Mesothelial cell of epicardium (in vitro differentiated cells): ENCODE results near the gene DDX39A. TPM values are rescaled to one million over a fixed set of nuclear protein-coding genes. Genes with fewer than 3 reads are reported as not detected.
A peak's percentile ranks its signal among the peaks of the same experiment; 100 is the strongest.

Experiments used
- DNase-seq, 2 experiments: peaks; one replicate each; pipeline ENCODE4 v3.0.0; 2021; ENCODE audit warnings: low spot score in 2 of 2; ENCODE audit not compliant: unreplicated experiment in 2 of 2
- H3K27ac Mint-ChIP-seq: 2 replicates; pipeline ENCODE4 v1.8.0; 2021; ENCODE audit warnings: mixed read lengths
- H3K27me3 Mint-ChIP-seq: 2 replicates; pipeline ENCODE4 v1.8.0; 2021; ENCODE audit warnings: low read depth, mixed read lengths
- H3K36me3 Mint-ChIP-seq: 2 replicates; pipeline ENCODE4 v1.8.0; 2021; ENCODE audit warnings: mixed read lengths
- H3K4me1 Mint-ChIP-seq: 2 replicates; pipeline ENCODE4 v1.8.0; 2021; ENCODE audit warnings: mixed read lengths
- H3K4me3 Mint-ChIP-seq: 2 replicates; pipeline ENCODE4 v1.8.0; 2021; ENCODE audit warnings: mild to moderate bottlenecking, moderate library complexity, mixed read lengths
- H3K9me3 Mint-ChIP-seq: 2 replicates; pipeline ENCODE4 v1.8.0; 2021; ENCODE audit warnings: mixed read lengths
- total RNA-seq: library from RNA; stranded (reverse); gene quantifications from 3 replicates; pipeline ENCODE4 v1.2.1, GENCODE V29; 2021
- TF ChIP-seq, protein P1 (sequence below): fragments of 200-600 bp; sonication (generic); IDR thresholded peaks from one replicate; pipeline ENCODE4 v1.5.0; 2021; ENCODE audit warnings: antibody characterized with exemption; ENCODE audit not compliant: unreplicated experiment

Gene DDX39A
- total RNA-seq, 1 donor from 2014 or later, result 68.6 TPM

DNA sequence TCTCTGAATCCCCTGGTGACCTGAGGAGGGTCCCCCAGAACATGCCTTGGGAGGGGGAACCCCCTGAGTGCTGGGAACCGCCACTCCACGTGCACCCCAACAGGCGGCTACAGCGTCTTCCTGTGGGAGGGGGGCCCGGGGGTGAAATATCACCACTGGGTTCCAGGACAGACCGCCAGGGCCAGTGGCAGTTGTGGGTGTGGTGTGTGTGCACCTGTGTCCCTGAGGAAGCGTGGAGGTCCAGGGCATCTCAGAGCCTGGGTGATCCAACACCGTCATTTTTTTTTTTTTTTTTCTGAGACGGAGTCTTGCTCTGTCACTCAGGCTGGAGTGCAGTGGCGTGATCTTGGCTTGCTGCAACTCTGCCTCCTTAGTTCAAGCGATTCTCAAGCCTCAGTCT, 33.6 kb downstream of the DDX39A start:
- Mint-ChIP-seq H3K36me3 (no peaks in the 10 kb centered on the region), H3K27me3 (no peaks in the 10 kb centered on the region), H3K4me1 (peaks cover 13% of the 10 kb centered on the region), H3K27ac (no peak overlapping the region), H3K9me3 (no peaks in the 10 kb centered on the region), H3K4me3 (no peak overlapping the region)
- no peak for DNase-seq
- TF ChIP-seq, protein P1, sequence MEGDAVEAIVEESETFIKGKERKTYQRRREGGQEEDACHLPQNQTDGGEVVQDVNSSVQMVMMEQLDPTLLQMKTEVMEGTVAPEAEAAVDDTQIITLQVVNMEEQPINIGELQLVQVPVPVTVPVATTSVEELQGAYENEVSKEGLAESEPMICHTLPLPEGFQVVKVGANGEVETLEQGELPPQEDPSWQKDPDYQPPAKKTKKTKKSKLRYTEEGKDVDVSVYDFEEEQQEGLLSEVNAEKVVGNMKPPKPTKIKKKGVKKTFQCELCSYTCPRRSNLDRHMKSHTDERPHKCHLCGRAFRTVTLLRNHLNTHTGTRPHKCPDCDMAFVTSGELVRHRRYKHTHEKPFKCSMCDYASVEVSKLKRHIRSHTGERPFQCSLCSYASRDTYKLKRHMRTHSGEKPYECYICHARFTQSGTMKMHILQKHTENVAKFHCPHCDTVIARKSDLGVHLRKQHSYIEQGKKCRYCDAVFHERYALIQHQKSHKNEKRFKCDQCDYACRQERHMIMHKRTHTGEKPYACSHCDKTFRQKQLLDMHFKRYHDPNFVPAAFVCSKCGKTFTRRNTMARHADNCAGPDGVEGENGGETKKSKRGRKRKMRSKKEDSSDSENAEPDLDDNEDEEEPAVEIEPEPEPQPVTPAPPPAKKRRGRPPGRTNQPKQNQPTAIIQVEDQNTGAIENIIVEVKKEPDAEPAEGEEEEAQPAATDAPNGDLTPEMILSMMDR, result no peak

DNA sequence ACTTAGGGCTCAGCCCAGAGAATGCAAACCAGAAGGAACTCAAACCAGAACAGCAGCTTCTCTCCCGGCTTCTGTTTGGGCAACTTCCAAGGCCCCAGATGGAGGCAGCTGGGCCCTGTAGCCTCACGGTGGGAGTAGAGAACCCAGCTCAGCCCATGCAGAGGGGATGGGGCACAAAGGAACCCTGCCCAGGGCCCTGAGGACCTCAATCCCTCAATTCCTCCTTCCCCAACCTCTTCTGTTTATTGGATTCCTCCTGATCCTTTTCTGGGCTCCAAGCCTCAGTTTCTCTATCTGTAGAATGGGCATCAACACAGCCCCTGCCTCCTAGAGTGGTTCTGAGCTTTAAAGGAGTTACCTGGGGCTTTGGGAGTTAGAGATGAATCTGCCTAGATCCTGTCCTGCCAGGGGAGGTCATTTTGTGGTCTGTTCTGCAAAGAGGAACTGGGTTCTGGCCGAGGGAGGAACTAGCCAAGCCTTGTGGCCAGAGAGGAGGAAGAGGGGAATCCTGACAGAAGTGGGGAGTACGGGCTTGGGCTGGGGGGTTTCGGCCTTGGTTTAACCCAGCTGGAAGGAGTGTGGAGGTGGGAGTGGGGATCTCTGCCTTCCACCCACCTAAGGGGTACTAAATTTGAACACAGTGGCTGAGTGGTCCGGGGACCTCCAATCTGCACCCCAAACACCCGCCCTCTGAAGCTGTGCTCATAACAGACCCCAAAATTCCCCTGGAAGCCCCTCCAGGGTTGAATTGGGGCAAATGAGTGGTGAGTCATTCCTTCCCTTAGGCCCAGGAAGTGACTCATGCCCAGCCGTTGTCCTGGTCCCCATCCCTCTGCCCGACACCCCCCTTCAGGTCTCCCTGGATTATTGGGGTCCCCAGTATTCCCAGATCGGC, 35.2 kb downstream of the DDX39A start:
- DNase-seq, result no peak
- Mint-ChIP-seq H3K4me3 (no peak overlapping the region), H3K9me3 (no peaks in the 10 kb centered on the region), H3K4me1 (peaks cover 18% of the 10 kb centered on the region), H3K36me3 (no peaks in the 10 kb centered on the region), H3K27ac (no peak overlapping the region), H3K27me3 (no peaks in the 10 kb centered on the region)
- TF ChIP-seq, protein P1, result no peak

DNA sequence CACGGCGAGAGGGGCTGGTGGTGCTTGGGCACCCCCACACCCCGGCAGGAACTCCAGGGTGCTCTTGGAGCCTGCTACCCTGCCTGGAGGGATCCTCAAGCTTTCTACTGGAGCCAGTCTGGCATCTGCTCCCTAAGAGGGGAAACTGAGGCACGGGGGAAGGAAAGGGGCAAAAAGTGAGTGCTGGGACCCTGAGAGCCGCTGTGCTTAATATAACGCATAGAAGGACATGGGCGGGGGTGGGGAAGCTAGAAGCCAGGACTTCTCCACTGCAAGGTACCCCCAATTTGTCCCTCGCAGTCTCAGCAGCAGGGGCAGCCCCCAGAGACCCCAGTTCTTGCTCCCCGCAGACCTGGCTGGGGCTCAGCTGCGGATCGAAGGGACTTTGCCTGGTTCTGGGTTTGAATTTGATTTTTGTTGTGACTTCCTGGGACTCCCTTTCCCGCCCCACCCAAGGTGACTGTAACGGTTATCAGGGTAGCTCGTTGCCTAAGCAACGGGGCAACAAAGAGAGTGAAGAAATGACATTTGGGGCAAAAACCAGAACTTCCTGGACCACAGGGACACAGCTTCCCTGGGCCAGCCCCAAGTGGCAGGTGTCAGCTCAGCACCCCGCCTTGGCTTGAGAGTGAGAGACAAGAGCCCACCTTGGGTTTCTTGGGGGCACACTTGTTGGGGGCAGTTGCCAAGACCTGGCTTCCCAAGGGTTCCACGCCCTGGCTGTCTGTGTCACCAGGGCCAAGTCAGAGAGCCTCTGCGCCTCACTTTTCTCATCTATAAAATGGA, 37.3 kb downstream of the DDX39A start:
- TF ChIP-seq, protein P1, result no peak
- peaks cover 23% of the 10 kb centered on the region for H3K4me1 Mint-ChIP-seq
- no peaks in the 10 kb centered on the region for H3K36me3 Mint-ChIP-seq
- H3K4me3 Mint-ChIP-seq, result peak overlapping the region; percentile 61
- DNase-seq, result no peak
- H3K27ac Mint-ChIP-seq, result no peak overlapping the region
- H3K9me3 Mint-ChIP-seq, result no peaks in the 10 kb centered on the region
- H3K27me3 Mint-ChIP-seq, result no peaks in the 10 kb centered on the region

DNA sequence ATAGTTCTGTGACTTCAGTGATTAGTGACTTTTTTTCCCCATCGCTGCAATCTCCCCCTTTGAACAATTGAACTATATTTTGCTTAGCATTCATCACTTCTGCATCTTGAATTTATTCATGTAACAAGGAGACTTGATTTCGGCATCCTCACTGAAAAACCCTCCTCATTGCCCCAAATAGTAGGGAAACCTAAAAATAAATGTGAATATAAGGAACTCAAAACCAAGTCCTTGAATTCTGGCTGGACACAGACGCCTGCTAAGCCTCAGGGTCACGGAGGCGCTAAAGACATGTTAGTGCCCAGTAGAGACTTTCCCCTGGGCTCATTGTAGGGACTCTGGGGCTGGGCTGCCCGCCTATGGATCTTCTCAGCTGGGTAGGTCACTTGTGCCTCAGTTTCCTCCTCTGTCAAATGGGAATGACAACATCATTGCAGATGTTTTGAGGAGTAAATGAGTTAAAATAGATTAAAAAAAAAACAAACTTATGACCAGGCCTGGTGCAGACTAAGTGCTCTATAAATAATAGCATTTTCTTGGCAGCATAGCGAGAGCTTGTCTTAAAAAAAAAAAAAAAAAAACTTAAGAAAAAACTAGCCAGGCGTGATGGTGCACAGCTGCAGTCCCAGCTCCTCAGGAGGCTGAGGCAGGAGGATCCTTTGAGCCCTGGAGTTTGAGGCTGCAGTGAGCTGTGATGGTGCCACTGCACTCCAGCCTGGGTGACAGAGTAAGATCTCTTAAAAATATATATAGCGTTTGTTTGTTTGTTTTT, 39.7 kb downstream of the DDX39A start:
- DNase-seq, result no peak
- Mint-ChIP-seq H3K4me1 (peaks cover 22% of the 10 kb centered on the region), H3K9me3 (no peaks in the 10 kb centered on the region), H3K4me3 (no peak overlapping the region), H3K36me3 (no peaks in the 10 kb centered on the region), H3K27ac (peak overlapping the region; percentile 11), H3K27me3 (no peaks in the 10 kb centered on the region)
- TF ChIP-seq, protein P1, result no peak

DNA sequence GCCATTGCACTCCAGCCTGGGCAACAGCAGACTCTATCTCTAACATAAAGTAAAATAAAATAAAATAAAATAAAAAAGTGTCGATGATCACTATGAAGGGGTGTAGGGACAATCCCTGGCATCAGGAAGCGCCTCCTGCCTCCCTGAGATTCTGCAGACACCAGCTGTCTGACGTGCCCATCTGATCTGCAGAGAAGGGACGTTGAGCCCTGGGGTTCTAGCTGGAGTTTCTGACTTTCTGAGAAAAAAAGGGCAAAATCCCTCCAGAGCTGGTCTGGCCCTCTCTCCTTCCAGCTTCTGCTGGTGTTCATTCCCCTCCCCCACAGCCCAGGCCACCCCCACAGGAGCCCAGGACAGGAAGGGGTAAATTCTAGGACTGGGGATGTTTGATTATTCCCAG, 40.3 kb downstream of the DDX39A start:
- H3K4me1 Mint-ChIP-seq, result peaks cover 22% of the 10 kb centered on the region
- no peak for DNase-seq
- no peak overlapping the region for H3K27ac Mint-ChIP-seq
- no peak overlapping the region for H3K4me3 Mint-ChIP-seq
- no peaks in the 10 kb centered on the region for H3K36me3 Mint-ChIP-seq
- H3K27me3 Mint-ChIP-seq, result no peaks in the 10 kb centered on the region
- TF ChIP-seq, protein P1, result no peak
- H3K9me3 Mint-ChIP-seq, result no peaks in the 10 kb centered on the region
